ENCODE results near the gene SLC35B4.
"Not testable (repeated sequence)": the region's sequence is repeated elsewhere in the genome, so short reads cannot be mapped to it uniquely, and the experiment has no call there.

SLC35B4 gene

GRCh38 chr7:134331393-134331792, 14.7 kb upstream of the SLC35B4 start:
- DNase-seq (ENCODE audit: low read depth): no peak

GRCh38 chr7:134330974-134331373, 14.2 kb upstream of the SLC35B4 start:
- no peak for DNase-seq (ENCODE audit: low read depth)

- DNase-seq (ENCODE audit: low read depth): no peak
Observed at GRCh38 chr7:134329614-134330346, 13.1 kb upstream of the SLC35B4 start.

- no peak for DNase-seq (ENCODE audit: low read depth)
Observed at GRCh38 chr7:134328900-134329299, 12.2 kb upstream of the SLC35B4 start.

GRCh38 chr7:134327896-134328295, 11.2 kb upstream of the SLC35B4 start:
- DNase-seq (ENCODE audit: low read depth): peak; percentile 24

- no peak for DNase-seq (ENCODE audit: low read depth)
Observed at GRCh38 chr7:134324107-134324506, 7.4 kb upstream of the SLC35B4 start.

GRCh38 chr7:134320201-134320600, 3.5 kb upstream of the SLC35B4 start:
- no peak for DNase-seq (ENCODE audit: low read depth)

GRCh38 chr7:134318443-134318842, 1.7 kb upstream of the SLC35B4 start:
- no peak for DNase-seq (ENCODE audit: low read depth)

GRCh38 chr7:134317434-134317833, 704 bp upstream of the SLC35B4 start:
- no peak for DNase-seq (ENCODE audit: low read depth)

- DNase-seq (ENCODE audit: low read depth): no peak
Observed at GRCh38 chr7:134315679-134316538, 821 bp downstream of the SLC35B4 start.

GRCh38 chr7:134313543-134313942, 3.2 kb downstream of the SLC35B4 start:
- no peak for DNase-seq (ENCODE audit: low read depth)

GRCh38 chr7:134312717-134313116, 4.0 kb downstream of the SLC35B4 start:
- DNase-seq (ENCODE audit: low read depth): no peak

GRCh38 chr7:134311807-134312206, 4.9 kb downstream of the SLC35B4 start:
- no peak for DNase-seq (ENCODE audit: low read depth)

GRCh38 chr7:134308548-134308947, 8.2 kb downstream of the SLC35B4 start:
- DNase-seq (ENCODE audit: low read depth): no peak

GRCh38 chr7:134307320-134307719, 9.4 kb downstream of the SLC35B4 start:
- DNase-seq (ENCODE audit: low read depth): no peak

- DNase-seq (ENCODE audit: low read depth): no peak
Observed at GRCh38 chr7:134302120-134302519, 14.6 kb downstream of the SLC35B4 start.

- no peak for DNase-seq (ENCODE audit: low read depth)
Observed at GRCh38 chr7:134301592-134301991, 15.1 kb downstream of the SLC35B4 start.

- no peak for DNase-seq (ENCODE audit: low read depth)
Observed at GRCh38 chr7:134300988-134301387, 15.7 kb downstream of the SLC35B4 start.

- DNase-seq (ENCODE audit: low read depth): no peak
Observed at GRCh38 chr7:134298902-134299683, 17.6 kb downstream of the SLC35B4 start.

- DNase-seq (ENCODE audit: low read depth): no peak
Observed at GRCh38 chr7:134297489-134297888, 19.2 kb downstream of the SLC35B4 start.

GRCh38 chr7:134295982-134296381, 20.7 kb downstream of the SLC35B4 start:
- not testable (repeated sequence) for DNase-seq (ENCODE audit: low read depth)

- DNase-seq (ENCODE audit: low read depth): no peak
Observed at GRCh38 chr7:134293002-134293740, 23.6 kb downstream of the SLC35B4 start.
